AG09319 (cell line): ENCODE data around the gene BAHCC1.

Source experiments
- DNase-seq: peaks from one replicate; pipeline ENCODE4 v3.0.0-alpha.2; 2010; ENCODE audit warnings: low read depth; ENCODE audit errors: extremely low read depth
- CTCF ChIP-seq: IDR thresholded peaks from 2 replicates; pipeline ENCODE4 v1.5.1; 2011; ENCODE audit warnings: low read depth, mild to moderate bottlenecking, inconsistent platforms, low read length, moderate library complexity

The BAHCC1 gene

GRCh38 chr17:81493198-81494038 lies 98.2 kb downstream of the BAHCC1 start:
- no peak for DNase-seq
- no peak for TF ChIP-seq CTCF

- TF ChIP-seq CTCF: no peak
- no peak for DNase-seq
These were observed 99.5 kb downstream of the BAHCC1 start for GRCh38 chr17:81494626-81495377.

- TF ChIP-seq CTCF: no peak
- no peak for DNase-seq
These were observed 103.8 kb downstream of the BAHCC1 start for GRCh38 chr17:81498953-81499600.

GRCh38 chr17:81499601-81499970 lies 104.3 kb downstream of the BAHCC1 start:
- TF ChIP-seq CTCF: no peak
- no peak for DNase-seq

- no peak for TF ChIP-seq CTCF
- no peak for DNase-seq
These were observed 104.8 kb downstream of the BAHCC1 start for GRCh38 chr17:81500047-81500446.

- no peak for DNase-seq
- TF ChIP-seq CTCF: no peak
These were observed 107.3 kb downstream of the BAHCC1 start for GRCh38 chr17:81502471-81503017.
